ENCODE data around the gene FDXR. TPM values are rescaled to one million over a fixed set of nuclear protein-coding genes. Genes with fewer than 3 reads are reported as not detected.
A peak's percentile ranks its signal among the peaks of the same experiment; 100 is the strongest.

FDXR gene
- total RNA-seq, 2 donors from 2014 or later = 4.1 to 7.9 TPM

DNA sequence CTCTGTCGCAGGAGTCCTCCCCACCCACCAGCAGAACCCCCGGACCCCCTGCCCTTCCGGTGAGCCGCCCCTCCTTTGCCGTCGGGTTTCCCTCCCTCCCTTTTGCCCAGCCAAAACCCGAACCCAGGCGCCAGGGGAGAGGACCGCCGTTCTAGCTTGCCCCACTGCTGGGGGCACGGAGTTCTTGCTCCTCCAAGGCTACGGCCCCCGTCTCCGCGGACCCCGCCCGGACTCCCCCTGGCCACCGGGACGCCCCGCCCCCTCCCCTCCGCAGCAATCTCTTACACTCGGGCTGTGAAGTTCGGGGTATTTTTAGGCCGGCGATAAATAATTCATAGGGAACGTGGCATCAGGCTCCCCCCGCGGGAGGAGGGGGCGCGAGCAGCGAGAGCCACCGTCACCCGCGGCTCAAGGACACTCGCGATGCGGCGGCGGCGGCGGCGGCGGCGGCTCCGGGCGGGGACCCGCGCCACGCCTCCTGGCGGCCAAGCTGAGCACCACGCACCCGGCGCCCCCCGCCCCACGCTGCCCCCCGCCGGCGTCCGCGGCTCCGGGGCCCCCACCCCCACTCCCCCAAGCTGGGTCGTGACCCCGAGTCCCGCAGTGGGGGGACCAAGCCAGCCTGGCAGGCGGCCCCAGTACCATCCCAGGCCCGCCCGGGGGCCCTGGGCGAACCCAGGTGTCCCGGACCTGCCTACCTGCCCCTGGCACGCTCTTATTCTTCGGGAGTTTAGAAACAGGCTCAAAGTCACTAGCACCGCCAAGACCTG, 13.2 kb downstream of the FDXR start, which contains the start of gene GRIN2C:
Gene GRIN2C (minus strand): TSS at position 427 of the 770 bp plus-strand sequence. CDS start 4,793 bp downstream, outside the sequence.
- Histone ChIP-seq H3K4me3 (peak within 1 kb of the TSS; percentile 48 to 58), H3K4me1 (peaks cover 0 to 37% of the 10 kb centered on the region in 2 donors), H3K27ac (peak within 1 kb of the TSS; percentile 79 to 86), H3K9me3 (no peaks in the 10 kb centered on the region), H3K27me3 (peaks cover 7% of the 10 kb centered on the region in 2 donors), H3K36me3 (no peaks in the 10 kb centered on the region)
- TF ChIP-seq, protein P1, sequence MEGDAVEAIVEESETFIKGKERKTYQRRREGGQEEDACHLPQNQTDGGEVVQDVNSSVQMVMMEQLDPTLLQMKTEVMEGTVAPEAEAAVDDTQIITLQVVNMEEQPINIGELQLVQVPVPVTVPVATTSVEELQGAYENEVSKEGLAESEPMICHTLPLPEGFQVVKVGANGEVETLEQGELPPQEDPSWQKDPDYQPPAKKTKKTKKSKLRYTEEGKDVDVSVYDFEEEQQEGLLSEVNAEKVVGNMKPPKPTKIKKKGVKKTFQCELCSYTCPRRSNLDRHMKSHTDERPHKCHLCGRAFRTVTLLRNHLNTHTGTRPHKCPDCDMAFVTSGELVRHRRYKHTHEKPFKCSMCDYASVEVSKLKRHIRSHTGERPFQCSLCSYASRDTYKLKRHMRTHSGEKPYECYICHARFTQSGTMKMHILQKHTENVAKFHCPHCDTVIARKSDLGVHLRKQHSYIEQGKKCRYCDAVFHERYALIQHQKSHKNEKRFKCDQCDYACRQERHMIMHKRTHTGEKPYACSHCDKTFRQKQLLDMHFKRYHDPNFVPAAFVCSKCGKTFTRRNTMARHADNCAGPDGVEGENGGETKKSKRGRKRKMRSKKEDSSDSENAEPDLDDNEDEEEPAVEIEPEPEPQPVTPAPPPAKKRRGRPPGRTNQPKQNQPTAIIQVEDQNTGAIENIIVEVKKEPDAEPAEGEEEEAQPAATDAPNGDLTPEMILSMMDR (IDR thresholded peaks at IDR 0.05) = peak; percentile 42 to 62
- DNase-seq (ENCODE audit: low spot score) = no peak

GRCh38 chr17:74858672-74859458, 13.9 kb downstream of the FDXR start:
- no peaks in the 10 kb centered on the region for H3K36me3 ChIP-seq
- H3K27me3 ChIP-seq = peaks cover 7% of the 10 kb centered on the region in 2 donors
- peak overlapping the region; percentile 48 to 58 for H3K4me3 ChIP-seq
- DNase-seq (ENCODE audit: low spot score) = no peak
- H3K27ac ChIP-seq = peak overlapping the region; percentile 79 to 86
- TF ChIP-seq, protein P1 (IDR thresholded peaks at IDR 0.05) = no peak
- peaks cover 0 to 36% of the 10 kb centered on the region in 2 donors for H3K4me1 ChIP-seq
- no peaks in the 10 kb centered on the region for H3K9me3 ChIP-seq

- H3K27ac ChIP-seq = peak overlapping the region; percentile 47 to 69
- H3K27me3 ChIP-seq = peaks cover 7% of the 10 kb centered on the region in 2 donors
- no peak for DNase-seq (ENCODE audit: low spot score)
Observed at GRCh38 chr17:74857191-74857590, 15.6 kb downstream of the FDXR start.

DNA sequence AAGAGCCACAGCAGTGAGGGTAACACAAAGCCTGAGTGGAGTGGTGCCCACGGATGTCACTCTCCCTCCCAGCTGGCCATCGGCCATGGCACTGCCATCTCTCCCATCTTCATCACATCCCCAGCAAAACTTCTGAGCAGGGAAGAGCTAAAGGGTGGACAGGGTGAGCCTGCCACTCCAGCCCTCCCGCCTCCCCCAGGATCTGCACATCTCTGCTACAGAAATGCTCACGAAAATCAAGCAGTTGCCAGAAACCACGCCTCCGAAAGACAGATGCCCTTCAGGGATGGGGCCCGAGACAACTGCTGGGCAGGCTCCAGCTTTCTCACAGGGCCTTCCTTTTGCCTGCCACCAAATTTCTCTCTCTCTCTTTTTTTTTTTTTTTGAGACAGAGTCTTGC, 16.7 kb downstream of the FDXR start:
- Histone ChIP-seq H3K36me3 (no peaks in the 10 kb centered on the region), H3K27ac (peak overlapping the region; percentile 47 to 69), H3K9me3 (no peaks in the 10 kb centered on the region), H3K4me3 (no peak overlapping the region), H3K4me1 (peaks cover 0 to 37% of the 10 kb centered on the region in 2 donors), H3K27me3 (peaks cover 7% of the 10 kb centered on the region in 2 donors)
- no peak for DNase-seq (ENCODE audit: low spot score)
- TF ChIP-seq, protein P1 (IDR thresholded peaks at IDR 0.05) = no peak

More at GRCh38 chr17:74857191-74857590, 15.6 kb downstream of the FDXR start:
- H3K4me3 ChIP-seq = no peak overlapping the region
- no peaks in the 10 kb centered on the region for H3K36me3 ChIP-seq
- peaks cover 0 to 42% of the 10 kb centered on the region in 2 donors for H3K4me1 ChIP-seq
- H3K9me3 ChIP-seq = no peaks in the 10 kb centered on the region
- TF ChIP-seq, protein P1 (IDR thresholded peaks at IDR 0.05) = no peak

- no peak for DNase-seq (ENCODE audit: low spot score)
- Histone ChIP-seq H3K27ac (peak overlapping the region; percentile 47 to 69), H3K9me3 (no peaks in the 10 kb centered on the region), H3K27me3 (peaks cover 7% of the 10 kb centered on the region in 2 donors), H3K4me3 (no peak overlapping the region), H3K36me3 (no peaks in the 10 kb centered on the region), H3K4me1 (peaks cover 0 to 29% of the 10 kb centered on the region in 2 donors)
- TF ChIP-seq, protein P1 (IDR thresholded peaks at IDR 0.05) = no peak
Observed at GRCh38 chr17:74855323-74855722, 17.5 kb downstream of the FDXR start.
